Umbilical cord (tissue), 2 donors: Measurements from ENCODE around the gene CPB2. TPM values are rescaled to one million over a fixed set of nuclear protein-coding genes. Genes with fewer than 3 reads are reported as not detected.

Experiments
- DNase-seq: peaks from one replicate; pipeline ENCODE4 v3.0.0-alpha.2; 2015; ENCODE audit warnings: low spot score
- total RNA-seq: library from RNA; depleted of rRNA; stranded (reverse); fragments of >200 nt; gene quantifications from one replicate; pipeline ENCODE4 v1.2.3, GENCODE V29; 2014; ENCODE audit warnings: low replicate concordance; ENCODE audit not compliant: insufficient read depth

CPB2 gene
- total RNA-seq, 1 donor from 2014 or later: not detected

GRCh38 chr13:46126552-46127357 is 21.9 kb upstream of the CPB2 start:
- peak; percentile 73 for DNase-seq

GRCh38 chr13:46126056-46126455 is 21.2 kb upstream of the CPB2 start:
- no peak for DNase-seq

GRCh38 chr13:46124967-46125933 is 20.4 kb upstream of the CPB2 start:
- DNase-seq: peak; percentile 13

- no peak for DNase-seq
Measured at GRCh38 chr13:46124531-46124966, 19.7 kb upstream of the CPB2 start.

GRCh38 chr13:46122304-46122703 is 17.5 kb upstream of the CPB2 start:
- DNase-seq: no peak

- DNase-seq: no peak
Measured at GRCh38 chr13:46121597-46122163, 16.8 kb upstream of the CPB2 start.

GRCh38 chr13:46121033-46121432 is 16.2 kb upstream of the CPB2 start:
- no peak for DNase-seq

- DNase-seq: peak; percentile 54
Measured at GRCh38 chr13:46119883-46120614, 15.2 kb upstream of the CPB2 start.

GRCh38 chr13:46116653-46117502 is 12.0 kb upstream of the CPB2 start:
- DNase-seq: no peak

GRCh38 chr13:46114613-46115012 is 9.8 kb upstream of the CPB2 start:
- no peak for DNase-seq

- no peak for DNase-seq
Measured at GRCh38 chr13:46113596-46113995, 8.8 kb upstream of the CPB2 start.

GRCh38 chr13:46111151-46111550 is 6.3 kb upstream of the CPB2 start:
- DNase-seq: no peak

- DNase-seq: no peak
Measured at GRCh38 chr13:46109451-46109850, 4.6 kb upstream of the CPB2 start.

- no peak for DNase-seq
Measured at GRCh38 chr13:46106839-46107371, 2.1 kb upstream of the CPB2 start.

- no peak for DNase-seq
Measured at GRCh38 chr13:46103037-46103436, 1.8 kb downstream of the CPB2 start.

- DNase-seq: no peak
Measured at GRCh38 chr13:46102255-46102605, 2.6 kb downstream of the CPB2 start.

GRCh38 chr13:46101484-46102254 is 3.2 kb downstream of the CPB2 start:
- no peak for DNase-seq

- no peak for DNase-seq
Measured at GRCh38 chr13:46101002-46101401, 3.8 kb downstream of the CPB2 start.

GRCh38 chr13:46100191-46100815 is 4.5 kb downstream of the CPB2 start:
- DNase-seq: no peak
